Endothelial cell (in vitro differentiated cells): ENCODE data around the gene FGF11. TPM values are rescaled to one million over a fixed set of nuclear protein-coding genes. Genes with fewer than 3 reads are reported as not detected.

Experiments
- DNase-seq: peaks from one replicate; pipeline ENCODE4 v3.0.0; 2021; ENCODE audit warnings: low spot score
- H3K27ac Mint-ChIP-seq: one replicate; pipeline ENCODE4 v1.8.0; 2021; ENCODE audit warnings: mixed read lengths, inconsistent platforms; ENCODE audit not compliant: unreplicated experiment
- H3K27me3 Mint-ChIP-seq: one replicate; pipeline ENCODE4 v1.8.0; 2021; ENCODE audit warnings: mild to moderate bottlenecking, moderate library complexity, mixed read lengths, inconsistent platforms; ENCODE audit not compliant: unreplicated experiment
- H3K36me3 Mint-ChIP-seq: one replicate; pipeline ENCODE4 v1.8.0; 2021; ENCODE audit warnings: mild to moderate bottlenecking, low read depth, mixed read lengths, inconsistent platforms; ENCODE audit not compliant: unreplicated experiment
- H3K4me1 Mint-ChIP-seq: one replicate; pipeline ENCODE4 v1.8.0; 2021; ENCODE audit warnings: mild to moderate bottlenecking, mixed read lengths, inconsistent platforms; ENCODE audit not compliant: unreplicated experiment
- H3K4me3 Mint-ChIP-seq: one replicate; pipeline ENCODE4 v1.8.0; 2021; ENCODE audit warnings: mild to moderate bottlenecking, mixed read lengths, inconsistent platforms; ENCODE audit not compliant: unreplicated experiment
- H3K9me3 Mint-ChIP-seq: one replicate; pipeline ENCODE4 v1.8.0; 2021; ENCODE audit warnings: mixed read lengths, inconsistent platforms; ENCODE audit not compliant: unreplicated experiment
- CTCF ChIP-seq: fragments of 200-600 bp; sonication (generic); IDR thresholded peaks from one replicate; pipeline ENCODE4 v1.5.0; 2021; ENCODE audit warnings: antibody characterized with exemption; ENCODE audit not compliant: unreplicated experiment
- total RNA-seq: library from RNA; stranded (reverse); fragmentation: NEBNext Ultra II Directional; extraction: Animal tissue kit (Norgen Biotek cat#: 25700); gene quantifications from one replicate; pipeline ENCODE4 v1.2.1, GENCODE V29; 2021; ENCODE audit not compliant: unreplicated experiment

The FGF11 gene
- total RNA-seq, 1 donor from 2014 or later, result 19.7 TPM

DNA sequence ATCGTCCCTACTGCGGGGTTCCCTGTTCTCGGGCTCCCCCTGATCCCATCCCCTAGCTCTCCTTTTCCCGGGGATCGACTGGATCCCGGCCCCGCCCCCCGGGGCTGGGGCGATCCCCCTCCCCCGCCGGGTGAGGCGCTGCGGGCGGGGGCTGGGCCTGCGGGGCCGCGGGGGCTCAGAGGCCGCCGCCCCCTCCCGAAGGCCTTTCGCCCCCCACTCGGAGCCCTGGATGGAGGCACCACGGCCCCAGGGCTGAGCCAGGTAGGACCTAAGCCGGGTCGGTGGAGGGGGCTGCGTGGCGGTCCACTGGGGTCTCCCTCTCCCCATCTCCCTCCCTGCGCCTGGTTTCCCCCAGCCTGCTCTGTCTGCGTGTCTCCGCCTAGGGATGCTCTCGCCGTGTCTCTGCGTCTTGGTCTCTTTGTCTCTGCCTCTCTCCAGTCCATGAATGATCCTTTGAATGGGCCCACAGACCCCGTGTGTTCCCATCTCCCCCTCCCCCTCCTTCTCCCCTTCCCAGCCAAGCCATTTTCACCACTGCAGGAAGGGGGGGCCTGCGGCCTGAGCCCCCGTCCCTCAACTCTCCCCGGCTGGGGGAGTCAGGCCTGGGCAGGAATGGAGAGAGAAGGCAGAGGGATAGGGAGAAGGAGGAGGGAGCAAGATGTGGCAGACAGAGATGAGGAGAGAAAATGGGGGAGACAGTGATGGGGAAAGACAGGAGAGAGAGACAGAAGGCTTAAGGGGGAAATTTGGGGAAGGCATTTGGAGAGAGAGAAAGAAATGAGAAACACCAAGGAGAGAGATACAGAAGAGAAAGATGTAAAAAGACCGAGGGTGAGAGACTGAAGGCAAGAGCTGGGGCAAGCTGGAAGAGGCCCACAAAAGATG is 33.7 kb upstream of the FGF11 start:
- Mint-ChIP-seq H3K4me1 (peaks cover 28% of the 10 kb centered on the region), H3K36me3 (peaks cover 17% of the 10 kb centered on the region), H3K4me3 (peak overlapping the region; percentile 94), H3K27me3 (peaks cover 11% of the 10 kb centered on the region), H3K9me3 (no peaks in the 10 kb centered on the region), H3K27ac (peak overlapping the region; percentile 83)
- no peak for DNase-seq
- no peak for TF ChIP-seq CTCF

- no peak for DNase-seq
- Mint-ChIP-seq H3K27me3 (peaks cover 13% of the 10 kb centered on the region), H3K4me3 (peak overlapping the region; percentile 94), H3K27ac (peak overlapping the region; percentile 21), H3K36me3 (peaks cover 17% of the 10 kb centered on the region), H3K9me3 (no peaks in the 10 kb centered on the region), H3K4me1 (peaks cover 28% of the 10 kb centered on the region)
- no peak for TF ChIP-seq CTCF
Observed at GRCh38 chr17:7406235-7406825, 33.0 kb upstream of the FGF11 start.

GRCh38 chr17:7407082-7407481 is 32.2 kb upstream of the FGF11 start:
- Mint-ChIP-seq H3K27me3 (peaks cover 13% of the 10 kb centered on the region), H3K36me3 (peaks cover 17% of the 10 kb centered on the region), H3K4me3 (no peak overlapping the region), H3K4me1 (peaks cover 24% of the 10 kb centered on the region), H3K27ac (no peak overlapping the region), H3K9me3 (no peaks in the 10 kb centered on the region)
- no peak for DNase-seq
- no peak for TF ChIP-seq CTCF

GRCh38 chr17:7407485-7408251 is 31.6 kb upstream of the FGF11 start, which contains the start of gene NLGN2:
Gene NLGN2 (plus strand): TSS chr17:7407845. CDS start chr17:7408256, 411 bp downstream.
- Mint-ChIP-seq H3K4me1 (peaks cover 29% of the 10 kb centered on the region), H3K27ac (no peak within 1 kb of the TSS), H3K9me3 (no peaks in the 10 kb centered on the region), H3K27me3 (peaks cover 13% of the 10 kb centered on the region), H3K36me3 (peaks cover 17% of the 10 kb centered on the region), H3K4me3 (no peak within 1 kb of the TSS)
- no peak for DNase-seq
- no peak for TF ChIP-seq CTCF
